K562 (cell line): ENCODE results near the gene BZW2. TPM values are rescaled to one million over a fixed set of nuclear protein-coding genes. Genes with fewer than 3 reads are reported as not detected.

ENCODE experiments used
- ARID2 ChIP-seq: fragments of 450-650 bp; IDR thresholded peaks from 2 replicates; pipeline ENCODE4 v1.6.1; 2017; ENCODE audit warnings: antibody characterized with exemption, mild to moderate bottlenecking
- CAMTA2 ChIP-seq: fragments of 250-450 bp; sonication (Bioruptor Pico); conservative IDR thresholded peaks from 2 replicates; pipeline ENCODE4 v1.5.1; 2022
- LEF1 ChIP-seq: fragments of 450-650 bp; IDR thresholded peaks from 2 replicates; pipeline ENCODE4 v1.6.1; 2016; ENCODE audit warnings: mild to moderate bottlenecking
- NONO ChIP-seq, 2 experiments: fragments of 200-400 bp in 1 of 2; fragments of 450-650 bp in 1 of 2; formaldehyde crosslinking in 1 of 2; IDR thresholded peaks; 2 replicates each; pipeline ENCODE4 v1.6.1; 2017; ENCODE audit warnings: low read depth in 2 of 2, mild to moderate bottlenecking in 2 of 2, moderate library complexity in 2 of 2, low read length in 1 of 2
- PCBP2 ChIP-seq: fragments of 200-400 bp; formaldehyde crosslinking; IDR thresholded peaks from 2 replicates; pipeline ENCODE4 v1.6.1; 2018; ENCODE audit warnings: low read length, low read depth, mild to moderate bottlenecking, moderate library complexity; ENCODE audit not compliant: poor library complexity, severe bottlenecking
- POLR2H ChIP-seq: IDR thresholded peaks from 2 replicates; pipeline ENCODE4 v1.6.1; 2016; ENCODE audit warnings: missing genetic modification characterization, low read depth, mild to moderate bottlenecking, control low read depth, missing compliant biosample characterization, moderate library complexity
- PPARD ChIP-seq: fragments of 250-450 bp; sonication (Bioruptor Pico); IDR thresholded peaks from 2 replicates; pipeline ENCODE4 v1.8.0; 2022; ENCODE audit warnings: inconsistent platforms, mild to moderate bottlenecking, moderate library complexity
- SMARCC2 ChIP-seq: fragments of 450-650 bp; IDR thresholded peaks from 2 replicates; pipeline ENCODE4 v1.6.1; 2017; ENCODE audit warnings: antibody characterized with exemption, moderate library complexity, mild to moderate bottlenecking, low read depth
- TAF1 ChIP-seq: IDR thresholded peaks from 2 replicates; pipeline ENCODE4 v1.6.1; 2011; ENCODE audit warnings: mild to moderate bottlenecking, low read length, moderate library complexity; ENCODE audit not compliant: insufficient read depth, control insufficient read depth, severe bottlenecking; ENCODE audit errors: extremely low read depth
- TAF7 ChIP-seq: fragments of 450-650 bp; IDR thresholded peaks from 2 replicates; pipeline ENCODE4 v1.6.1; 2016; ENCODE audit warnings: missing genetic modification characterization, missing compliant biosample characterization
- ZBTB1 ChIP-seq: sonication (generic); formaldehyde crosslinking; IDR thresholded peaks from 2 replicates; pipeline ENCODE4 v1.8.1; 2023; ENCODE audit warnings: missing genetic modification reagents, low read depth, mild to moderate bottlenecking, borderline replicate concordance
- ZFP36 ChIP-seq: fragments of 150-350 bp; IDR thresholded peaks from 2 replicates; pipeline ENCODE4 v1.6.1; 2018; ENCODE audit warnings: low read length, low read depth; ENCODE audit not compliant: partially characterized antibody
- polyA plus RNA-seq, 8 experiments: library from polyadenylated mRNA; depleted of rRNA in 4 of 8; stranded (reverse) in 5 of 8; unstranded in 3 of 8; fragments of >200 nt; fragmentation: Nextera tagmentation in 2 of 8; fragmentation: Illumina TruSeq in 1 of 8; extraction: Ambion mirVana in 2 of 8; extraction: Trizol in 1 of 8; gene quantifications; 2 replicates each; pipeline versions ENCODE4 v1.2.1 to v1.2.3, GENCODE V29; 2011 to 2014; ENCODE audit warnings: inconsistent platforms in 1 of 8, missing spikeins in 1 of 8
- total RNA-seq, 7 experiments: library from RNA; depleted of rRNA in 6 of 7; stranded (reverse); fragments of >200 nt in 6 of 7; fragmentation: Illumina TruSeq in 2 of 7; extraction: Trizol in 2 of 7; gene quantifications; 2 replicates each; pipeline versions ENCODE4 v1.2.1 to v1.2.3, GENCODE V29; 2011 to 2021; ENCODE audit warnings: low replicate concordance in 1 of 7
- TF ChIP-seq, protein P1 (sequence below): fragments of 250-450 bp; sonication (Bioruptor Pico); IDR thresholded peaks from 2 replicates; pipeline ENCODE4 v1.8.0; 2021; ENCODE audit warnings: borderline replicate concordance, mild to moderate bottlenecking, moderate library complexity; ENCODE audit not compliant: poor library complexity, severe bottlenecking
- TF ChIP-seq, protein P2 (sequence below): sonication (generic); formaldehyde crosslinking; IDR thresholded peaks from 2 replicates; pipeline ENCODE4 v1.8.0; 2022; ENCODE audit warnings: missing genetic modification reagents, mild to moderate bottlenecking, borderline replicate concordance
- TF ChIP-seq, protein P3 (sequence below): fragments of 450-650 bp; formaldehyde crosslinking; IDR thresholded peaks from 2 replicates; pipeline ENCODE4 v1.4.0; 2020; ENCODE audit warnings: mild to moderate bottlenecking
- TF ChIP-seq, protein P4 (sequence below): fragments of 200-400 bp; formaldehyde crosslinking; IDR thresholded peaks from 2 replicates; pipeline ENCODE4 v1.6.1; 2017; ENCODE audit warnings: mild to moderate bottlenecking, low read depth, low read length, moderate library complexity
- TF ChIP-seq, protein P5 (sequence below): sonication (generic); formaldehyde crosslinking; IDR thresholded peaks from 2 replicates; pipeline ENCODE4 v1.8.1; 2023; ENCODE audit warnings: mild to moderate bottlenecking, missing genetic modification reagents

The BZW2 gene
- total and polyA plus RNA-seq, 9 of the 15 experiments (the other 6 are each of a cell fraction or from before 2014, with no cell fraction given), result 140 to 316 (median 173) TPM

DNA sequence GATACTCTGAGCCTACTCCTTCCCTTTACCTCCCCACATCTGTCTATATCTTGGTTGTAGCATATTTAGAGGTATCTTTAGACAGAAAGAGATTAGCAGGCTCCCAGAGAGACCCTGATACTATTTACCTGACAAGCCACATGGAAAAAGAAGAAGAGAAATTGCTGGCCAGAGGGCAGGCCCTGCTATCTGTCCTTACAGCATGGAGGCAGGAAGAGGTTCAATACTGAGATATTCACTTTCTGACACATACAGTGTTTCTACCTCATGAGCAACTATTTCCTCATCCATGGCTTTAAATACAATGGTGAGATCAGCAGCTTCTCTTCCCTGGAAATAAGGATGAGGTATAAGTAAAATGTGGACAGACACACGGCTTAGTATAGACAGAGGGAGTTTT is 73.7 kb downstream of the BZW2 start (continued):
- TF ChIP-seq CAMTA2 (CRISPR knock-in tag) (no peak), NONO (IDR thresholded peaks at IDR 0.05; ENCODE audit: low read depth in 2 of 2, low read length in 1 of 2) (no peak), ARID2 (no peak), TAF1 (no peak), PPARD (CRISPR knock-in tag) (no peak), TAF7 (tag) (no peak), PCBP2 (no peak), LEF1 (no peak), SMARCC2 (no peak), ZBTB1 (CRISPR knock-in tag) (no peak), POLR2H (no peak), ZFP36 (no peak)
- TF ChIP-seq, protein P1, sequence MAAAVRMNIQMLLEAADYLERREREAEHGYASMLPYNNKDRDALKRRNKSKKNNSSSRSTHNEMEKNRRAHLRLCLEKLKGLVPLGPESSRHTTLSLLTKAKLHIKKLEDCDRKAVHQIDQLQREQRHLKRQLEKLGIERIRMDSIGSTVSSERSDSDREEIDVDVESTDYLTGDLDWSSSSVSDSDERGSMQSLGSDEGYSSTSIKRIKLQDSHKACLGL, result no peak
- TF ChIP-seq, protein P2, sequence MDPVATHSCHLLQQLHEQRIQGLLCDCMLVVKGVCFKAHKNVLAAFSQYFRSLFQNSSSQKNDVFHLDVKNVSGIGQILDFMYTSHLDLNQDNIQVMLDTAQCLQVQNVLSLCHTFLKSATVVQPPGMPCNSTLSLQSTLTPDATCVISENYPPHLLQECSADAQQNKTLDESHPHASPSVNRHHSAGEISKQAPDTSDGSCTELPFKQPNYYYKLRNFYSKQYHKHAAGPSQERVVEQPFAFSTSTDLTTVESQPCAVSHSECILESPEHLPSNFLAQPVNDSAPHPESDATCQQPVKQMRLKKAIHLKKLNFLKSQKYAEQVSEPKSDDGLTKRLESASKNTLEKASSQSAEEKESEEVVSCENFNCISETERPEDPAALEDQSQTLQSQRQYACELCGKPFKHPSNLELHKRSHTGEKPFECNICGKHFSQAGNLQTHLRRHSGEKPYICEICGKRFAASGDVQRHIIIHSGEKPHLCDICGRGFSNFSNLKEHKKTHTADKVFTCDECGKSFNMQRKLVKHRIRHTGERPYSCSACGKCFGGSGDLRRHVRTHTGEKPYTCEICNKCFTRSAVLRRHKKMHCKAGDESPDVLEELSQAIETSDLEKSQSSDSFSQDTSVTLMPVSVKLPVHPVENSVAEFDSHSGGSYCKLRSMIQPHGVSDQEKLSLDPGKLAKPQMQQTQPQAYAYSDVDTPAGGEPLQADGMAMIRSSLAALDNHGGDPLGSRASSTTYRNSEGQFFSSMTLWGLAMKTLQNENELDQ (CRISPR knock-in tag), result no peak
- TF ChIP-seq, protein P3, sequence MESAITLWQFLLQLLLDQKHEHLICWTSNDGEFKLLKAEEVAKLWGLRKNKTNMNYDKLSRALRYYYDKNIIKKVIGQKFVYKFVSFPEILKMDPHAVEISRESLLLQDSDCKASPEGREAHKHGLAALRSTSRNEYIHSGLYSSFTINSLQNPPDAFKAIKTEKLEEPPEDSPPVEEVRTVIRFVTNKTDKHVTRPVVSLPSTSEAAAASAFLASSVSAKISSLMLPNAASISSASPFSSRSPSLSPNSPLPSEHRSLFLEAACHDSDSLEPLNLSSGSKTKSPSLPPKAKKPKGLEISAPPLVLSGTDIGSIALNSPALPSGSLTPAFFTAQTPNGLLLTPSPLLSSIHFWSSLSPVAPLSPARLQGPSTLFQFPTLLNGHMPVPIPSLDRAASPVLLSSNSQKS (CRISPR knock-in tag), result no peak
- TF ChIP-seq, protein P4, sequence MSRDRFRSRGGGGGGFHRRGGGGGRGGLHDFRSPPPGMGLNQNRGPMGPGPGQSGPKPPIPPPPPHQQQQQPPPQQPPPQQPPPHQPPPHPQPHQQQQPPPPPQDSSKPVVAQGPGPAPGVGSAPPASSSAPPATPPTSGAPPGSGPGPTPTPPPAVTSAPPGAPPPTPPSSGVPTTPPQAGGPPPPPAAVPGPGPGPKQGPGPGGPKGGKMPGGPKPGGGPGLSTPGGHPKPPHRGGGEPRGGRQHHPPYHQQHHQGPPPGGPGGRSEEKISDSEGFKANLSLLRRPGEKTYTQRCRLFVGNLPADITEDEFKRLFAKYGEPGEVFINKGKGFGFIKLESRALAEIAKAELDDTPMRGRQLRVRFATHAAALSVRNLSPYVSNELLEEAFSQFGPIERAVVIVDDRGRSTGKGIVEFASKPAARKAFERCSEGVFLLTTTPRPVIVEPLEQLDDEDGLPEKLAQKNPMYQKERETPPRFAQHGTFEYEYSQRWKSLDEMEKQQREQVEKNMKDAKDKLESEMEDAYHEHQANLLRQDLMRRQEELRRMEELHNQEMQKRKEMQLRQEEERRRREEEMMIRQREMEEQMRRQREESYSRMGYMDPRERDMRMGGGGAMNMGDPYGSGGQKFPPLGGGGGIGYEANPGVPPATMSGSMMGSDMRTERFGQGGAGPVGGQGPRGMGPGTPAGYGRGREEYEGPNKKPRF, result no peak
- TF ChIP-seq, protein P5, sequence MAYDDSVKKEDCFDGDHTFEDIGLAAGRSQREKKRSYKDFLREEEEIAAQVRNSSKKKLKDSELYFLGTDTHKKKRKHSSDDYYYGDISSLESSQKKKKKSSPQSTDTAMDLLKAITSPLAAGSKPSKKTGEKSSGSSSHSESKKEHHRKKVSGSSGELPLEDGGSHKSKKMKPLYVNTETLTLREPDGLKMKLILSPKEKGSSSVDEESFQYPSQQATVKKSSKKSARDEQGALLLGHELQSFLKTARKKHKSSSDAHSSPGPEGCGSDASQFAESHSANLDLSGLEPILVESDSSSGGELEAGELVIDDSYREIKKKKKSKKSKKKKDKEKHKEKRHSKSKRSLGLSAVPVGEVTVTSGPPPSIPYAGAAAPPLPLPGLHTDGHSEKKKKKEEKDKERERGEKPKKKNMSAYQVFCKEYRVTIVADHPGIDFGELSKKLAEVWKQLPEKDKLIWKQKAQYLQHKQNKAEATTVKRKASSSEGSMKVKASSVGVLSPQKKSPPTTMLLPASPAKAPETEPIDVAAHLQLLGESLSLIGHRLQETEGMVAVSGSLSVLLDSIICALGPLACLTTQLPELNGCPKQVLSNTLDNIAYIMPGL (CRISPR knock-in tag), result no peak
